Measurements from ENCODE around the gene LRRC32. TPM values are rescaled to one million over a fixed set of nuclear protein-coding genes. Genes with fewer than 3 reads are reported as not detected.

Gene LRRC32
- polyA plus RNA-seq, 3 donors = 1.5 TPM; not detected in 2

GRCh38 chr11:76717816-76718215 lies 47.3 kb upstream of the LRRC32 start:
- WGBS (ENCODE audit: insufficient coverage) = 91% methylated on average over 4 of the region's 5 CpGs
- peaks cover 7% of the 10 kb centered on the region for H3K4me1 Mint-ChIP-seq
- H3K27me3 ChIP-seq (ENCODE audit: control insufficient read depth in 2 of 2, insufficient read depth in 2 of 2, low read length in 2 of 2) = peaks cover 0 to 8% of the 10 kb centered on the region in 2 donors

GRCh38 chr11:76717369-76717768 lies 46.8 kb upstream of the LRRC32 start:
- intact Hi-C loops (cut with micrococcal nuclease) = no loop called here
- no peaks in the 10 kb centered on the region for H3K9me3 ChIP-seq (replicated peaks in 1 of 2; ENCODE audit: control insufficient read depth in 1 of 2, insufficient read depth in 1 of 2, low read length in 2 of 2)
- no peak overlapping the region for H3K27ac ChIP-seq (ENCODE audit: low read depth in 1 of 2, low read length in 2 of 2)
- H3K4me1 ChIP-seq (ENCODE audit: control insufficient read depth in 1 of 2, insufficient read depth in 2 of 2, low read length in 2 of 2) = no peaks in the 10 kb centered on the region
- 84% methylated on average over 3 of the region's 4 CpGs for WGBS (ENCODE audit: insufficient coverage)
- H3K27me3 Mint-ChIP-seq (ENCODE audit: low read depth in 3 of 3) = peaks cover 7 to 10% (median 9%) of the 10 kb centered on the region in 3 donors
- H3K9ac ChIP-seq (ENCODE audit: insufficient read depth, low read length, poor library complexity, severe bottlenecking) = no peak overlapping the region
- H3K27me3 ChIP-seq (ENCODE audit: control insufficient read depth in 2 of 2, insufficient read depth in 2 of 2, low read length in 2 of 2) = peaks cover 0 to 6% of the 10 kb centered on the region in 2 donors
- H3K4me1 Mint-ChIP-seq = peaks cover 6% of the 10 kb centered on the region
- no peaks in the 10 kb centered on the region for H3K9me3 Mint-ChIP-seq
- no peak for DNase-seq
- TF ChIP-seq CTCF (IDR thresholded peaks at IDR 0.05) = no peak
- H3K4me2 ChIP-seq (replicated peaks; ENCODE audit: extremely low read depth, low read length, poor library complexity, severe bottlenecking) = no peak overlapping the region
- no peaks in the 10 kb centered on the region for H4K20me1 ChIP-seq (ENCODE audit: insufficient read depth, low read length)
- no peak overlapping the region for H3K4me3 ChIP-seq (replicated peaks in 1 of 3; ENCODE audit: low read depth in 2 of 3, low read length in 3 of 3)
- no peaks in the 10 kb centered on the region for H3K36me3 ChIP-seq (replicated peaks in 1 of 2; ENCODE audit: control insufficient read depth in 1 of 2, insufficient read depth in 2 of 2, low read length in 2 of 2)
- no peaks in the 10 kb centered on the region for H3K79me2 ChIP-seq (ENCODE audit: insufficient read depth, low read length)
- H3K4me3 Mint-ChIP-seq = no peak overlapping the region
- peak overlapping the region in 1 of 7 donors; percentile 29 for H3K27ac Mint-ChIP-seq
- no peak overlapping the region for H2AFZ ChIP-seq (ENCODE audit: insufficient read depth, low read depth, low read length, poor library complexity, severe bottlenecking)
- no peaks in the 10 kb centered on the region for H3K36me3 Mint-ChIP-seq

More at GRCh38 chr11:76717816-76718215, 47.3 kb upstream of the LRRC32 start:
- no peak overlapping the region for H3K4me2 ChIP-seq (replicated peaks; ENCODE audit: extremely low read depth, low read length, poor library complexity, severe bottlenecking)
- no peak overlapping the region for H3K9ac ChIP-seq (ENCODE audit: insufficient read depth, low read length, poor library complexity, severe bottlenecking)
- no peak for DNase-seq
- Mint-ChIP-seq H3K4me3 (no peak overlapping the region), H3K27ac (peak overlapping the region in 1 of 7 donors; percentile 29), H3K27me3 (ENCODE audit: low read depth in 3 of 3) (peaks cover 11 to 15% (median 13%) of the 10 kb centered on the region in 3 donors), H3K9me3 (no peaks in the 10 kb centered on the region), H3K36me3 (no peaks in the 10 kb centered on the region)
- H3K4me1 ChIP-seq (ENCODE audit: control insufficient read depth in 1 of 2, insufficient read depth in 2 of 2, low read length in 2 of 2) = no peaks in the 10 kb centered on the region
- H3K36me3 ChIP-seq (replicated peaks in 1 of 2; ENCODE audit: control insufficient read depth in 1 of 2, insufficient read depth in 2 of 2, low read length in 2 of 2) = no peaks in the 10 kb centered on the region
- intact Hi-C loops (cut with micrococcal nuclease) = no loop called here
- H3K4me3 ChIP-seq (replicated peaks in 1 of 3; ENCODE audit: low read depth in 2 of 3, low read length in 3 of 3) = no peak overlapping the region
- H4K20me1 ChIP-seq (ENCODE audit: insufficient read depth, low read length) = no peaks in the 10 kb centered on the region
- no peaks in the 10 kb centered on the region for H3K79me2 ChIP-seq (ENCODE audit: insufficient read depth, low read length)
- H3K27ac ChIP-seq (ENCODE audit: low read depth in 1 of 2, low read length in 2 of 2) = no peak overlapping the region
- H2AFZ ChIP-seq (ENCODE audit: insufficient read depth, low read depth, low read length, poor library complexity, severe bottlenecking) = no peak overlapping the region
- no peak for TF ChIP-seq CTCF (IDR thresholded peaks at IDR 0.05)
- H3K9me3 ChIP-seq (replicated peaks in 1 of 2; ENCODE audit: control insufficient read depth in 1 of 2, insufficient read depth in 1 of 2, low read length in 2 of 2) = no peaks in the 10 kb centered on the region

Data from CD14-positive monocyte (primary cell).